Neutrophil (primary cell): ENCODE results near the gene PRR7.

Experiments
- H3K27ac ChIP-seq: fragments of 200-600 bp; sonication (generic); 2 replicates; pipeline ENCODE4 v1.5.1; 2016; ENCODE audit warnings: mild to moderate bottlenecking, moderate library complexity
- H3K27me3 ChIP-seq: fragments of 200-600 bp; sonication (generic); 2 replicates; pipeline ENCODE4 v1.6.0; 2016; ENCODE audit warnings: mild to moderate bottlenecking
- H3K36me3 ChIP-seq: fragments of 200-600 bp; sonication (generic); 2 replicates; pipeline ENCODE4 v1.5.1; 2017
- H3K4me1 ChIP-seq, 2 experiments: fragments of 200-600 bp in 1 of 2; sonication (generic) in 1 of 2; 1 replicate in 1 of 2; 2 replicates in 1 of 2; pipeline versions ENCODE4 v1.5.1 to v1.6.1; 2013 to 2016; ENCODE audit warnings: low read depth in 1 of 2, low read length in 1 of 2, mild to moderate bottlenecking in 1 of 2, moderate library complexity in 1 of 2; ENCODE audit not compliant: control insufficient read depth in 1 of 2, insufficient read depth in 1 of 2
- H3K4me3 ChIP-seq, 2 experiments: fragments of 200-600 bp in 1 of 2; sonication (generic) in 1 of 2; 1 replicate in 1 of 2; 2 replicates in 1 of 2; pipeline ENCODE4 v1.5.1; 2013 to 2016; ENCODE audit warnings: low read depth in 1 of 2, low read length in 1 of 2, mild to moderate bottlenecking in 1 of 2, moderate library complexity in 1 of 2
- H3K9me3 ChIP-seq: fragments of 200-600 bp; sonication (generic); 2 replicates; pipeline ENCODE4 v1.5.1; 2016
- TF ChIP-seq, protein P1 (sequence below): fragments of 200-600 bp; sonication (generic); IDR thresholded peaks from 2 replicates; pipeline ENCODE4 v1.5.1; 2016; ENCODE audit warnings: antibody characterized with exemption

PRR7 gene

DNA sequence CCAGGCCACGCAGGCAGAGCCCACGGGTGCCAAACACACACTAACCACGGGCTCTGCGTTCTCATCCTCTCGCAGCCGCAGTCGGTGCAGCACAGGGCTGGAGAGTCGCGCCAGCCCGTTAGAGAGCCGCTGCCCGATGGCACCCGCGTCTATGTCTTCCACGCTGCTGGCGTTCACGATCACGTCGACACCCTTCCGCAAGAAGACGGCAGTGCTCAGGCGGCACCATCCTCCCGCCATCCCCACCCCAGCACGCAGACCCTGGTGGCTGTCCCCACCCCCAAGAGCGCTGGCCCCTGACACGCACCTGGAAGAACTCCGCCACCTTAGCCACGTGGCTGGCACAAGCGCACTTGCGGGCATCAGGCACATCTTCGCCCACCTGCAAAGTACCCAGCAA, 20.8 kb downstream of the PRR7 start:
- H3K27me3 ChIP-seq = peaks cover 32% of the 10 kb centered on the region
- no peaks in the 10 kb centered on the region for H3K9me3 ChIP-seq
- TF ChIP-seq, protein P1, sequence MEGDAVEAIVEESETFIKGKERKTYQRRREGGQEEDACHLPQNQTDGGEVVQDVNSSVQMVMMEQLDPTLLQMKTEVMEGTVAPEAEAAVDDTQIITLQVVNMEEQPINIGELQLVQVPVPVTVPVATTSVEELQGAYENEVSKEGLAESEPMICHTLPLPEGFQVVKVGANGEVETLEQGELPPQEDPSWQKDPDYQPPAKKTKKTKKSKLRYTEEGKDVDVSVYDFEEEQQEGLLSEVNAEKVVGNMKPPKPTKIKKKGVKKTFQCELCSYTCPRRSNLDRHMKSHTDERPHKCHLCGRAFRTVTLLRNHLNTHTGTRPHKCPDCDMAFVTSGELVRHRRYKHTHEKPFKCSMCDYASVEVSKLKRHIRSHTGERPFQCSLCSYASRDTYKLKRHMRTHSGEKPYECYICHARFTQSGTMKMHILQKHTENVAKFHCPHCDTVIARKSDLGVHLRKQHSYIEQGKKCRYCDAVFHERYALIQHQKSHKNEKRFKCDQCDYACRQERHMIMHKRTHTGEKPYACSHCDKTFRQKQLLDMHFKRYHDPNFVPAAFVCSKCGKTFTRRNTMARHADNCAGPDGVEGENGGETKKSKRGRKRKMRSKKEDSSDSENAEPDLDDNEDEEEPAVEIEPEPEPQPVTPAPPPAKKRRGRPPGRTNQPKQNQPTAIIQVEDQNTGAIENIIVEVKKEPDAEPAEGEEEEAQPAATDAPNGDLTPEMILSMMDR = no peak

DNA sequence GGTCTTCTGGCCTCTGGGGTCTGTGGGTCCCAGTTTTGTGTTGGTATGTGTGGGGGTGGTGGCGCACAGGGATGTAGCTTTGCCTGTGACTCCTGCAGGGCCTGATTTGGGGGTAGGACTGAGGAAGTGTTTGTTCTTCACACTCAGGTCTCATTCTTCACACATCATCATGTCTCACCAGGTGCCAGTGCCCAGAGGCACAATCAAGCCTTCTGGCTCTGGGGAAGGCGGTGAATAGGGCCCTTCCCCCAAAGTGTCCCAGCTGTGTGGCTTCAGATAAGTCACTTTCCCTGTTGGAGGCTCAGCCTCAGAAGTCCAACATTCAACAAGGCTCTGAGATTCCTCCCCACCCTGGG, 21.7 kb downstream of the PRR7 start:
- H3K27me3 ChIP-seq = peaks cover 41% of the 10 kb centered on the region
- peaks cover 18 to 28% of the 10 kb centered on the region in 2 experiments for H3K4me1 ChIP-seq
- TF ChIP-seq, protein P1 = no peak
- no peak overlapping the region for H3K27ac ChIP-seq
- H3K9me3 ChIP-seq = no peaks in the 10 kb centered on the region
- no peak overlapping the region for H3K4me3 ChIP-seq
- no peaks in the 10 kb centered on the region for H3K36me3 ChIP-seq

More for the DNA sequence above, 20.8 kb downstream of the PRR7 start:
- no peaks in the 10 kb centered on the region for H3K36me3 ChIP-seq
- no peak overlapping the region for H3K27ac ChIP-seq
- peaks cover 24 to 28% of the 10 kb centered on the region in 2 experiments for H3K4me1 ChIP-seq
- H3K4me3 ChIP-seq = no peak overlapping the region

DNA sequence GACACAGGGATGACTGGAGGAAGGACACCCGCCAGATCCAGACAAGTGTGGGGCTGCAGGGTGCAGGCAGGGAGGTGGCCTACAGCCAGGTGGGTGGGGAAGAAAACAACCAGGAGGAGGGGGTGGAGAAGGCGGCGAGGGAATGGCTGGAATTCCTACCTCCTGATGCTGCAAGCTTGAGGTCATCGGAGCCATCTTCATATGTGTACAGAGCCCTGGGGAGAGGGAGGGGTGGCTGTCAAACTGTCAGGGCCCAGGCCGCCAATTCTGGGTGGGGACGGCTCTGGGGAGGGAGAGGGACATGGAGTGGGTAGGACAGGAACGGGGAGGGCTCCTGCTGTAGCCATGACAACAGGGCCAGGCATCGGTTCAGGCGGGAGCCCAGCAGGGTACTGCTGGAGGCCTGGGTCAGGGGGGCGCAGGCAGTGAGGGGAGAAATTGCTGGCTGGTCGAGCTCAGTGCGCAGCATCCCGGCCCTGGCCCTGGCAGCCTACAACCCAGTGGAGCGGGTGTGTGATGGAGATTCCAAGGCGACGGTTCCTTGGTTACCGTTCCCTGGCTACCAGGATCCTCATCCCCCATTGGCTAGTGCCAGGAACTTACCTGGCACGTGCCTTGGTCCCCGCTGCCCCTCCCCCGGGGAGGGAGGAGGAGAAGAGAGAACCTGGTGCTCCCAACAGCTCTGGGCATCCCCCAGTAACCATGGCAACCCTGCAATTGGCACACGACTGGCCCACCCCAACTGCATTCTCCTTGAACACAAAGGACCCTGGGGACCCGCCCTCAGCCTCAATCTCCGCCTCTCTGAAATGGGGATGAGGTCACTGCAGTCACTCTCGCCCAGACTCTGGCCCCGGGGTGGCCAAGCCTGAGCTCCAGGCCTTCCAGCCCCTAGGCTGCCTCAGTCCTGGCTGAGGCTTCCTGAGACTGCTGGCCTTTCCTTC, 22.3 kb downstream of the PRR7 start:
- no peaks in the 10 kb centered on the region for H3K9me3 ChIP-seq
- peaks cover 47% of the 10 kb centered on the region for H3K27me3 ChIP-seq
- TF ChIP-seq, protein P1 = no peak
- no peaks in the 10 kb centered on the region for H3K36me3 ChIP-seq
- no peak overlapping the region for H3K27ac ChIP-seq
- peaks cover 14 to 30% of the 10 kb centered on the region in 2 experiments for H3K4me1 ChIP-seq
- no peak overlapping the region for H3K4me3 ChIP-seq

DNA sequence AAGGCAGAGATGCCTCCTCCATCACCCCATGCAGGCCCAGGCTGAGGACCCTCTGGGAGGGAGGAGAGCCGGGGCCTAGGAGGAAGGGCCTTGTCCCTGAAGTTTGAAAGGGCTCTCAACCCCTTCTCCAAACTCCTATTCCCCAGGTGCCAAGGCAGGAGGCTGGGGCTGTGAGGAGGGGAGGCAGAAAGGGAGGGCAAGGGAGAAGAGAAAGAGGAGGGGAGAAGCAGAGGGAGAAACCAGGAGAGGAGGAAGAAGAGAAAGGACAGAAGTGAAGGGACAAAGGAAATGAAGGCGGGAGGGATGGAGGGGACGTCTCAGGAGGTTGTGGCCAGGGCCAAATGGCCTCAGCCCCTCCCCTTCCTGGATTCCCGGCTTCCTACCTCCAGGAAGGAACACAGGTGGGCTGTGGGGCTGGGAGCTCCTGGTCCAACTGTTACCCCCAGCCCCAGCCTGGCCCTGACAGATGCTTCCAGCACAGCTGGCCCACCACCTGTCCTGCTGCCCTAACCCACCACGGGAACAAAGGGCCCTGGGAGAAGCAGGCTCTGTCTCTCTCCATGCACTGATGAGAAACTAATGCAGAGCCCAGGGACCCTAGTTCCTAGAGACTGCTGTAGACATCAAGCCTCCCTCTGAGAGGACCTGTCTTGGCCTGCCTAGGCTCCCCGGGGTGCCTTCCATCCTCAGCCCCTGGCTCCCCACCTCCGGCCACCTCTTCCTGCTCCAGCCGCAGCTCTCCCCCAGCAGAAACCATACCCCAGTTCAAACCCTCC, 23.3 kb downstream of the PRR7 start:
- Histone ChIP-seq H3K9me3 (no peaks in the 10 kb centered on the region), H3K36me3 (no peaks in the 10 kb centered on the region), H3K4me1 (peaks cover 21 to 38% of the 10 kb centered on the region in 2 experiments), H3K27ac (no peak overlapping the region), H3K4me3 (no peak overlapping the region), H3K27me3 (peaks cover 57% of the 10 kb centered on the region)
- TF ChIP-seq, protein P1 = no peak

DNA sequence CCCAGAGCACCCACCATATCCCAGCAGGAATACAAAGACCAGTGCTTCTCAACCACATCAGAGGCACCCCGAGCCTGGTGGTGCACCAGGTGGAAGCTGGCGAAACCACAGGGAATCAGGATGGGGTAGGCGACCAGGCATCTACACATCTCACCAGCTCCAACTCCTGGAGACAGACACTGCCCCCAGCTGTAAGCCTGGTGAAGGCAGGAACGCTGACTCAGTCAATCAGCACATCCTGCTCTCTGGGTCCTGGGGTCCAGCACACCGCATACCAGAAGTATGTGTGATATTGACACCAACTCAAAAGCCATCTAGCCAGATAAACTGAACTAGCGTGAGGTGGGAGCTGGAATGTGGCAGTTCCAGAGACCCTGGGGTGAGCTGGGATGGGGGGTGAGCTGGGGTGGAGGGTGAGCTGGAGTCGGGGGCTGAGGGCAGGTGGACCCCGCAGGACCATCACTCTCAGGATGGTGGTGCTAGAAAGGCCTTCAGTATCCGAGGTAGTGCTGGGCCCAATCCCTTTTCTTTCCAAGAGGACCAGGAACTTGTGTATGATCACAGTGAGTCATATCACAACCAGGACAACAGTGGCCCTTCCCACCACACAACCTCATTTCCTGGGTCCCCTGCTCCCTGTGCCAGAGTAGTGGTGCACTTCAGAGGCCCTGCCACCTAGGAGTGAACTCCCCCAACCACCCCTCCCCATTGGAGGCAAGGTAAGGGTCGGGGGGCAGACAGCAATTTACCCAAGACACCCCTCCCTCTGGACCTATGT, 24.3 kb downstream of the PRR7 start:
- Histone ChIP-seq H3K27ac (no peak overlapping the region), H3K4me1 (peaks cover 25 to 47% of the 10 kb centered on the region in 2 experiments), H3K4me3 (no peak overlapping the region)

More for the DNA sequence above, 24.3 kb downstream of the PRR7 start:
- TF ChIP-seq, protein P1 = no peak
- H3K9me3 ChIP-seq = no peaks in the 10 kb centered on the region
- H3K27me3 ChIP-seq = peaks cover 66% of the 10 kb centered on the region
- no peaks in the 10 kb centered on the region for H3K36me3 ChIP-seq
